Liver (tissue), 9 donors: Measurements from ENCODE around the gene SLC16A5. TPM values are rescaled to one million over a fixed set of nuclear protein-coding genes. Genes with fewer than 3 reads are reported as not detected.

Source experiments
- DNase-seq: peaks from one replicate; pipeline ENCODE4 v3.0.0-alpha.2; 2017; ENCODE audit warnings: low spot score
- H3K27ac ChIP-seq, 2 donors: one replicate each; pipeline ENCODE4 v1.7.0; 2013; ENCODE audit warnings: inconsistent platforms in 2 of 2, low read length in 2 of 2, control low read depth in 1 of 2, low read depth in 1 of 2, mild to moderate bottlenecking in 1 of 2
- H3K27me3 ChIP-seq, 4 donors: one replicate each; pipeline versions ENCODE4 v1.6.1 to v1.7.0; 2013; ENCODE audit warnings: low read length in 3 of 4, inconsistent platforms in 1 of 4, mild to moderate bottlenecking in 1 of 4, moderate library complexity in 1 of 4; ENCODE audit not compliant: control insufficient read depth in 4 of 4, insufficient read depth in 4 of 4
- H3K36me3 ChIP-seq, 4 donors: one replicate each; pipeline versions ENCODE4 v1.6.1 to v1.7.0; 2013; ENCODE audit warnings: low read length in 3 of 4, mild to moderate bottlenecking in 3 of 4, low read depth in 1 of 4, moderate library complexity in 1 of 4; ENCODE audit not compliant: control insufficient read depth in 4 of 4, insufficient read depth in 3 of 4
- H3K4me1 ChIP-seq, 4 donors: one replicate each; pipeline versions ENCODE4 v1.6.1 to v1.7.0; 2013; ENCODE audit warnings: low read length in 3 of 4, mild to moderate bottlenecking in 3 of 4, moderate library complexity in 1 of 4; ENCODE audit not compliant: control insufficient read depth in 4 of 4, insufficient read depth in 4 of 4
- H3K4me3 ChIP-seq, 3 donors: one replicate each; pipeline versions ENCODE4 v1.6.1 to v1.7.0; 2013; ENCODE audit warnings: low read length in 3 of 3, control low read depth in 1 of 3, low read depth in 1 of 3, mild to moderate bottlenecking in 1 of 3
- H3K9ac ChIP-seq, 2 donors: one replicate each; pipeline ENCODE4 v1.7.0; 2013; ENCODE audit warnings: low read length in 2 of 2, mild to moderate bottlenecking in 2 of 2, moderate library complexity in 2 of 2, control low read depth in 1 of 2, low read depth in 1 of 2
- H3K9me3 ChIP-seq, 4 donors: one replicate each; pipeline versions ENCODE4 v1.6.1 to v1.7.0; 2013; ENCODE audit warnings: low read length in 3 of 4; ENCODE audit not compliant: control insufficient read depth in 4 of 4
- ATF3 ChIP-seq: IDR thresholded peaks from 2 replicates; pipeline ENCODE4 v1.6.1; 2016; ENCODE audit warnings: antibody characterized with exemption
- HNF4A ChIP-seq, 2 donors: conservative IDR thresholded peaks; 2 replicates each; pipeline ENCODE4 v1.6.1; 2016; ENCODE audit warnings: antibody characterized with exemption in 2 of 2, mild to moderate bottlenecking in 2 of 2
- JUND ChIP-seq, 2 donors: IDR thresholded peaks; 2 replicates each; pipeline ENCODE4 v1.6.1; 2016; ENCODE audit warnings: antibody characterized with exemption in 2 of 2
- MAX ChIP-seq: IDR thresholded peaks from 2 replicates; pipeline ENCODE4 v1.6.1; 2016; ENCODE audit warnings: antibody characterized with exemption
- NR2F2 ChIP-seq: IDR thresholded peaks from 2 replicates; pipeline ENCODE4 v1.6.1; 2016; ENCODE audit warnings: antibody characterized with exemption
- RAD21 ChIP-seq, 2 donors: IDR thresholded peaks; 2 replicates each; pipeline ENCODE4 v1.6.1; 2016; ENCODE audit warnings: antibody characterized with exemption in 2 of 2, mild to moderate bottlenecking in 2 of 2
- RXRA ChIP-seq, 2 donors: IDR thresholded peaks; 2 replicates each; pipeline ENCODE4 v1.6.1; 2017 to 2018; ENCODE audit warnings: antibody characterized with exemption in 2 of 2, mild to moderate bottlenecking in 1 of 2
- SP1 ChIP-seq: IDR thresholded peaks from 2 replicates; pipeline ENCODE4 v1.6.1; 2018; ENCODE audit warnings: antibody characterized with exemption, mild to moderate bottlenecking
- YY1 ChIP-seq: IDR thresholded peaks from 2 replicates; pipeline ENCODE4 v1.6.1; 2016; ENCODE audit warnings: antibody characterized with exemption, mild to moderate bottlenecking
- ZBTB33 ChIP-seq: IDR thresholded peaks from 2 replicates; pipeline ENCODE4 v1.6.1; 2016; ENCODE audit warnings: antibody characterized with exemption
- whole genome bisulfite sequencing: extraction: QIAGEN DNeasy Blood & Tissue Kit; methylation state at CpG from one replicate; pipeline ENCODE4 v1.1.7; 2013; 5-methylcytosine and 5-hydroxymethylcytosine counted together
- polyA plus RNA-seq, 2 donors: library from polyadenylated mRNA; stranded (reverse) in 1 of 2; unstranded in 1 of 2; fragments of 200-250 nt in 1 of 2; fragments of >200 nt in 1 of 2; fragmentation: Nextera tagmentation in 1 of 2; extraction: Ambion mirVana in 1 of 2; gene quantifications; one replicate each; pipeline versions ENCODE4 v1.2.1 to v1.2.3, GENCODE V29; 2013 to 2015
- total RNA-seq, 2 donors: library from RNA; depleted of rRNA; stranded (reverse); fragments of >200 nt; gene quantifications; one replicate each; pipeline ENCODE4 v1.2.3, GENCODE V29; 2014
- TF ChIP-seq, protein P1 (sequence below): IDR thresholded peaks from 2 replicates; pipeline ENCODE4 v1.6.1; 2016; ENCODE audit warnings: antibody characterized with exemption, mild to moderate bottlenecking
- donor health status: healthy.
- donor health status: healthy.
- donor health status: healthy.
- donor health status: healthy.
- donor health status: healthy.

The SLC16A5 gene
- total and polyA plus RNA-seq, 4 donors = 1.0 to 4.5 (median 2.6) TPM

DNA sequence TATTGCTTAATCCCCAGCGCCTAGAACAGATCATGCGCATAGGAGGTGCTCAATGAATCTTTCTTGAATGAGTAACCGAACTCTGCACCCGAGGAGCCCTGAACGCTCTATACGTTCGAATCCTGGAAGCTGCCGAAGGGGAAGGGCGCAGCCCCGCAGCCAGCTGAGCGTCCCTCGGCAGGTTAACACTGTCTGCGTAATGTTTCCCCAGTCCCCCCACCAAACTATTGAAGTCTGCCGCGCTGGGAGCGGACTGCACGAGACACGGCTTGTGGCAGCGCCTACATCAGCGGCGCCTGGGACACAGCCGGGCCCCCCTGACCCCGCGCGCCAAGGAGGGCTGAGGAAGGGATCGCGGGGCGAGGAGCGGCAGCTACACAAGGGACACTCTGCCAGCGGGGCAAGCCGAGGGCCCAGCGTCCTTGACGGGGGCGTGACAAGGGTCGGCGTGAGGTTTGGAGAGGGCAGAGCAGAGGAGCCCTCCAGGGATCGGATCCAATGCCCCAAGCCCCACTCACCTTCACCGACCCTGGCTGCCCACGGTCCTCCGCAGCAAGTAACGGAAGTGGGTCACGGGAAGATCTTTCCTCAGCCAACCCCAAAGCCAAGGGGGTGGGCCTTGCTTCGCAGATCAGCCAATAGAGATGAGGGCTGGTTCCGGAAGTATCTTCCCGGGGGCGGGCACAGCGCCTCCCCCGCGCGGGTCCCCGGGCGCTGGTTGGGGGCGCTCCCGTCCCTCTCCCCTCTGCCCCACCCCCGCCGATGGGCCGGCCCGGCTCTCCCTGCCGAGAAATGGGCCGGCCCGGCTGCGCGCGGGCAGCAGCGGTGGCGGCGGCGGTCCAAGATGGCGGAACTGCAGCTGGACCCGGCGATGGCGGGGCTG lies 41.1 kb upstream of the SLC16A5 start, which contains the start of the genes ATP5PD and KCTD2 (continued):
- TF ChIP-seq, protein P1, sequence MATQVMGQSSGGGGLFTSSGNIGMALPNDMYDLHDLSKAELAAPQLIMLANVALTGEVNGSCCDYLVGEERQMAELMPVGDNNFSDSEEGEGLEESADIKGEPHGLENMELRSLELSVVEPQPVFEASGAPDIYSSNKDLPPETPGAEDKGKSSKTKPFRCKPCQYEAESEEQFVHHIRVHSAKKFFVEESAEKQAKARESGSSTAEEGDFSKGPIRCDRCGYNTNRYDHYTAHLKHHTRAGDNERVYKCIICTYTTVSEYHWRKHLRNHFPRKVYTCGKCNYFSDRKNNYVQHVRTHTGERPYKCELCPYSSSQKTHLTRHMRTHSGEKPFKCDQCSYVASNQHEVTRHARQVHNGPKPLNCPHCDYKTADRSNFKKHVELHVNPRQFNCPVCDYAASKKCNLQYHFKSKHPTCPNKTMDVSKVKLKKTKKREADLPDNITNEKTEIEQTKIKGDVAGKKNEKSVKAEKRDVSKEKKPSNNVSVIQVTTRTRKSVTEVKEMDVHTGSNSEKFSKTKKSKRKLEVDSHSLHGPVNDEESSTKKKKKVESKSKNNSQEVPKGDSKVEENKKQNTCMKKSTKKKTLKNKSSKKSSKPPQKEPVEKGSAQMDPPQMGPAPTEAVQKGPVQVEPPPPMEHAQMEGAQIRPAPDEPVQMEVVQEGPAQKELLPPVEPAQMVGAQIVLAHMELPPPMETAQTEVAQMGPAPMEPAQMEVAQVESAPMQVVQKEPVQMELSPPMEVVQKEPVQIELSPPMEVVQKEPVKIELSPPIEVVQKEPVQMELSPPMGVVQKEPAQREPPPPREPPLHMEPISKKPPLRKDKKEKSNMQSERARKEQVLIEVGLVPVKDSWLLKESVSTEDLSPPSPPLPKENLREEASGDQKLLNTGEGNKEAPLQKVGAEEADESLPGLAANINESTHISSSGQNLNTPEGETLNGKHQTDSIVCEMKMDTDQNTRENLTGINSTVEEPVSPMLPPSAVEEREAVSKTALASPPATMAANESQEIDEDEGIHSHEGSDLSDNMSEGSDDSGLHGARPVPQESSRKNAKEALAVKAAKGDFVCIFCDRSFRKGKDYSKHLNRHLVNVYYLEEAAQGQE = peak; percentile 75
- TF ChIP-seq JUND (IDR thresholded peaks at IDR 0.05) = no peak

- no peaks in the 10 kb centered on the region for H3K9me3 ChIP-seq
- H3K4me3 ChIP-seq = peak overlapping the region; percentile 70 to 95 (median 92)
- H3K9ac ChIP-seq = peak overlapping the region; percentile 10 to 94
- peaks cover 5 to 18% (median 16%) of the 10 kb centered on the region in 4 donors for H3K4me1 ChIP-seq
- no peaks in the 10 kb centered on the region for H3K27me3 ChIP-seq
- peaks cover 0 to 5% (median 2%) of the 10 kb centered on the region in 4 donors for H3K36me3 ChIP-seq
- TF ChIP-seq JUND (IDR thresholded peaks at IDR 0.05) (no peak), NR2F2 (no peak), ATF3 (no peak), MAX (no peak)
- H3K27ac ChIP-seq = peak overlapping the region; percentile 46 to 72
- WGBS = 2% methylated on average over 38 of the region's 38 CpGs
- peak; percentile 48 for DNase-seq
These were observed 40.2 kb upstream of the SLC16A5 start for GRCh38 chr17:75047398-75048098.

GRCh38 chr17:75048249-75048878 lies 39.4 kb upstream of the SLC16A5 start:
- H3K9me3 ChIP-seq = no peaks in the 10 kb centered on the region
- TF ChIP-seq ZBTB33 (no peak), MAX (no peak), HNF4A (conservative IDR thresholded peaks at IDR 0.05) (peak in 1 of 2 donors; percentile 50), RAD21 (IDR thresholded peaks at IDR 0.05) (peak in 1 of 2 donors; percentile 22), RXRA (IDR thresholded peaks at IDR 0.05) (peak in 1 of 2 donors; percentile 30), SP1 (peak; percentile 26), JUND (IDR thresholded peaks at IDR 0.05) (no peak), YY1 (no peak)
- H3K4me3 ChIP-seq = peak overlapping the region; percentile 70 to 95 (median 92)
- H3K4me1 ChIP-seq = peaks cover 5 to 18% (median 16%) of the 10 kb centered on the region in 4 donors
- H3K9ac ChIP-seq = peak overlapping the region in 1 of 2 donors; percentile 94
- DNase-seq = no peak
- H3K27me3 ChIP-seq = no peaks in the 10 kb centered on the region
- H3K36me3 ChIP-seq = peaks cover 3 to 8% (median 7%) of the 10 kb centered on the region in 4 donors
- H3K27ac ChIP-seq = peak overlapping the region; percentile 46 to 72
- WGBS = 23% methylated on average over 5 of the region's 5 CpGs
